ENCODE data around the gene PITPNC1. TPM values are rescaled to one million over a fixed set of nuclear protein-coding genes. Genes with fewer than 3 reads are reported as not detected.

Gene PITPNC1
- polyA plus RNA-seq, 12 donors = 8.8 to 23.8 (median 13.2) TPM; not detected in 1

DNA sequence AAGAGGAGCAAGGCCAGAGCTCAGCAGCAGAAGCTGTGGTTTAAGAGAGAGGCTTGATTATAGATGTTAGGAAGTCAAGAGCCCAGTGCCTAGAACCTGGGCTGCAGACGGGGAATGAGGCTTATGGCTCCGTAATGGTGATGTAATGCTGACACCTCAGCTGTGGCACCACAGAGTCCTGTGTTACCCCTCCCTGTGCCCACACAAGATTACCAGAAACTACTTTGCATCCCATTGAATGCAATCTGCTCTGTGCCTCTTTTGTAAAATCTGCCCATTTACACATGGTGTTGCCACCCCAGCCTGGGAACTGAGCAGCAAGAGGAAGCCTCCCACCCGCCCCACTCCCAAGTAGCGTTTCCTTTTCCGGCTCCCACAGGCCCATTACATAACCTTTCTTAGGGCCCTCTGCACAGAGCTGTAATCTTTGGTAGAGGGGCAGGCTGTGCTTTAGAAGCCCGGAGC lies 57.0 kb downstream of the PITPNC1 start:
- DNase-seq = no peak

DNA sequence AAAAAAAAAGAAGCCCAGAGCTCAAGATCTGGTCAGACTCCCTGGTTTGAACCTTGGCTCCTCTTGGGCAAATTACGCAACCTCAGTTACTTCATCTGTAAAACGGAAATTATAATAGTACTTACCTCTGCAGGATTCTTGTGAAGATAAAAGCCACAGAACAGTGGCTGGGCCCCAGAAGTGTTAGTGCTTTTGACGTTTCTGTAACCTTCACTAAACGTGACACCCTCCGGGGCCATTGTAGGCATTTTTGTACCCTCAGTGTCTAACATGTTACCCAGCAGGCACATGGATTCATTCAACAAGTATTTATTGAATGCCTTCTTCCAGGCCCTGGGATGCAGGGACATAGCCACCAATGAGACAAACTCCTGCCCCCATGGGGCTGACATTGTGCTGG lies 58.0 kb downstream of the PITPNC1 start:
- DNase-seq = no peak

DNA sequence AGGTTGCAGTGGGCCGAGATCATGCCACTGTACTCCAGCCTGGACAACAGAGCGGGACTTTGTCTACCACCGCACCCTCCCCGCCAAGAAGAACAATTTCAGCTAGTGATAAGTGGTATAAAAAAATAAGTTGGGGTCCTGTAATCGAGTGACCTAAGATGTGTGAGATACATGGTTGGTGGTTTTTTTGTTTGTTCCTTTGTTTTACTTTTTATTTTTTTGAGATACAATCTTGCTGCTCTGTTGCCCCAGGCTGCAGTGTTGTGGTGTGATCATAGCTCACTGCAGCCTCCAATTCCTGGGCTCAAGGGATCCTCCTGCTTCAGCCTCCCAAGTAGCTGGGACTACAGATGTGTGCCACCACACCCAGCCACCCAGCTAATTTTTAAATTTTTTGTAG lies 58.7 kb downstream of the PITPNC1 start:
- no peak for DNase-seq

DNA sequence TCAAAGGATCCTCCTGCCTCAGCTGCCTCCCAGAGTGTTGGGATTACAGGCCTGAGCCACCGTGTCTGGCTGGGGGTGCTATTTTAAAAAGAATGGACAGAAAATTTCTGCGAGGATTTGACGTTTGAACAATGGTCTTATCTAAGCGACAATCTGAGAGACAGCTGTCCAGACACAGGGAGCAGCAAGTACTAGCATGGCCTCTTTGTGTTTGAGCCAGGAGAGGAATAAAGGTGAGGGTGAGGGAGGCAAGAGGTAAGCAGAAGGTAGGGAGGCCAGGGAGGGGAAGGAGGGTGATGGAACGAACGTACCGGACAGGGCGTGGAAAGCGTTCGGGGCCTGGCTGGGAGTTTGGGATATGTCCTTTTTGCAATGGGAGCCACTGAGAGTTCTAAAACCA lies 59.2 kb downstream of the PITPNC1 start:
- DNase-seq = no peak

DNA sequence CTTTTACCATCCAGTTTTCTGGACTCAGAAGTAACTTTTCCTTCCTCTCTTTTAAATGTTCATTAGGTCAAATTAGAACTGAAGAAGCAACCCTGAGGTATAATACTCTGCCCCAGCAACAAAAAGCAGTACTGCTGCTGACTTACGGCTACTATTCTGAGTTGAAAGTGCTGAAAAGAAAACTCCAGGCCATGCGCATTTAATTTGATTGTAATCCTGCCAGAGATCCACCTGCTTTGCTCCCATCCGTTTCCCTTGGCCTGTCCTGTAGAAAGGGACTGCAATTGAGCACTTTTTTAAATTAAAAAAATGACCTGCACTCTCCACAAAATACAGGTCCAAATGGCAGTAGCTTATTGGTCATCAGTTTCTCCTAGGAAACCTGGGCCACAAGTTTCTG lies 61.6 kb downstream of the PITPNC1 start:
- DNase-seq = no peak

DNA sequence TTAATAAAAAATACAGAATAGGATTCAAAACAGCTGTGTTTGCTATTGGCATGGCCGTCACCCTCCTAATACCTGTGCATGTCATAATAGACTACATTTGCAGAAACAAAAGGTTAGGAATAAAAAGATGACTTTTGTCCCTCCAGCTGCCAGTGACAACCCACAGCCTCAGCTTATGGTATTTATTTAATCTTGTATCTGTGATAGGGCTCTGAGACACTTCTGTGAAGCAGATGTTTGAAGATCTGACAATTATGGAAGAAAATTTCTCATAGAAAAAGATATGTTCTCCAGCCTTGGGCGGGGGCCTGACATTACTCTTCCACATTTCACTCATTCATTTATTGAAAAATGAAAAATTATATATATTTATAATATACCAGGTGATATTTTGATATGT lies 62.2 kb downstream of the PITPNC1 start:
- DNase-seq = no peak

DNA sequence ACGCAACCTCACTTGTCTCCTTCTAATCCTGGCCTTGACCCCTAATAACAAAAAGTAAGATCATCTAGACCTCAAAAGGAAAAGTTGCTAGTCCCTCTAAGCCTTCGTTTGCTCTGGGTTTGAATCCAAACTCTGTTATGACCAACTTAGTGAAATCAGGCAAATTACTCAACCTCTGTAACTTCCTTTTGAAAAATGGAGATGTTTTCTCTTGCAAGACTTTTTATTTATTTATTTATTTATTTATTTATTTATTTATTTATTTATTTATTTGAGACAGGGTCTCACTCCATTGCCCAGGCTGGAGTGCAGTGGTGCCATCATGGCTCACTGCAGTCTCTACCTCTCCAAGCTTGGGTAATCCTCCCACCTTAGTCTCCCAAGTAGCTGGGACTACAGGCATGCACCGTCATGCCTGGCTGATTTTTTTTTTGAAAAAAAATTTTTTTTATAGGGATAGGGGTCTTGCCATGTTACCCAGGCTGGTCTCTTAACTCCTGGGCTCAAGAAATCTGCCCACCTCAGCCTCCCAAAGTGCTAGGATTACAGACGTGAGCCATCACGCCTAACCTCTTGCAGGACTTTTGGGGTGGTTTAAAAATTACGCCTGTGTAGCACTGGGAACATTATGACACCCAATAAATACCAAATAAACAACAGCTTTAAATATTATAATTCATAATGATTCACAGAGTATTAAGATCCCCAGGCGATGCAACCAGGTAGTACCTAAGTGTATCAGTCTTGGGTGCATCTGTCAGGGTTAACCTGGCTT lies 63.4 kb downstream of the PITPNC1 start:
- DNase-seq = no peak

DNA sequence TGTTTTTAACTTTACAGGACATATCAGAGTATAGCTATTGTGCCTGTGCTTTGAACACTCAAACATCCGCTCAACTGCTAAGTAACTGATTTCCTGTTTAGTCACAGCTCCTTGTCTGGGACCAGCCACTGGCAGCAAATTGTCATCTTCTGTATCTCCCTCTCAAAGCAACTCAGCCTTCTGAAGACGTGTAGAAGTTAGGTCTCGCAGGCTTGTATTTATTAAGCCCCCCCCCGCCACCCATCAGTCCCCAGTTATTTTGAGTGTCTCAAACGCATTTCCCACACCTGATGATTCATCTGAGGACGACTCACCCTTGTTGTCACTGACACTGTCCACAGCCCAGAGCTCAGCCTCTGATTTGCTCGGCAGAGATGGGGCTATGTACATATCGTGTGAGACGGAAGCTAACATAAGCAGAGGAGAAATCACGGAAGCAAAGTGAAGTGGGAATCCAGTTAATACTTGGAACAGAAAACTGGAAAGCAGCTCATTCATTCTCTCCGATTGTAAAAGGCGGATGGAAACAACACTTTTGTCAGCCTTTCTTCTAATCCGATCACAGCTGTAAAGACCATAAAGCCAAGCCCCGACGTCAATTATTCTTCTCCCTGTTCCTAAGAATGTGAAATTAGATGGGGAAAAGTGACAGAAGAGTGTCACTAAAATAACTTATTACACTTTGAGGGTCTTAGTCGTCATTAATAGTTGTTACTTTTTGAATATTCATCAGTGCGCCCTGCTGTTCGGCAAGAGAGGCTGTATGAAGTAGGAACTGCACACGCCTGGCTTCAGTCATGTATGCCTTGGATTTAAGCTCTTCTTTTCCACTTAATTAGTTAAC lies 64.2 kb downstream of the PITPNC1 start:
- DNase-seq = no peak

DNA sequence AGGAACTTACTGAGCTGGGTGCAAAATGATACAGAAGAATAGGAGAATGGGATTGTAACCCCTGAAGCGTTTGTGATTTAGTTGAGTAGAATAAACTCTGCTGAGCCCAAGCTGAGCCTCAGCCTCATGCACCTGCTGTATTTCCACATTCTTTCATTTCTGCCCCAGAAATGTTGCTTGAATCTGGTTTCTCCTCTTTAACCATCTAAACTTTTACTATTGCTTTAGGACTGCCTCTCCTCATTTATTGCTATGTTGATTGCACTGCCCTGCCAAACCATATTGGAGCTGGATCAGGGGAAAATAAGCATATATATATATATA lies 64.8 kb downstream of the PITPNC1 start:
- no peak for DNase-seq

DNA sequence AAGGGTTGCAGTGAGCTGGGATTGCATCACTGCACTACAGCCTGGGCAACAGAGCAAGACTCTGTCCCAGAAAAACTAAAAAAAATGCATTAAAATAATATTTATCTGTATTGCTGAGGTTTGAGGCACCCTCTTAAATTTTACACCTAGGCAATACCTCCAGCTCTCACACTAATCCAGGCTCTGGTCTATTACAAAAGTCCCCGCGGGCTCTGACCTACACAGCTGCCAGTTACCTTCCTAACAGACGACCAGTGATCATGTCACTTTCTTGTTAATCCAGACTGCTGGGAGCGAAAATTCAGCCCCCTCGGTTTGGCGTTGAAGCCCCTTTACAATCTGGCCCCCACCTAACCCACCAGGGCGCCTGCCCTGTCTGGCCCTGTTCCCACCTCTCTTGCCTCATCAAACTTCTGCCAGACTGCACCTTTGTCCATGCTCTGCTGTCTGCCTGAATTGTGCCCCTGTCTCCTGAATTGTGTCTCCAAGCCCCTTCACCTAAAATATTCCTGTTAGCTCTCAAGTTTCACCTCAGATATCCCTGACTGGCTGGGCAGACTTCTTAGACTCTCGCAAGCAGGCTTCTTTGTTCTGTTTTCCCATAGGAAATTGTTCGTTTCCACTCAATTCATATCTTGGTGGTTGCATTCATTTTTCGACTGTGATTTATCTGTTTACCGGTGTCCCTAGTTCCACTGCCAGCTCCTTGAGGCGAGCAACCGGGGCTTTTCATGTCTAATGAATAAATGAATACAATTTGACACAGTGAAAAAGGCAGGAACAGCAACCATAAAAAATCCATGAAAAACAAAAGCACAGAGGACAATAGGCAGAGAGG lies 65.9 kb downstream of the PITPNC1 start:
- DNase-seq = no peak

DNA sequence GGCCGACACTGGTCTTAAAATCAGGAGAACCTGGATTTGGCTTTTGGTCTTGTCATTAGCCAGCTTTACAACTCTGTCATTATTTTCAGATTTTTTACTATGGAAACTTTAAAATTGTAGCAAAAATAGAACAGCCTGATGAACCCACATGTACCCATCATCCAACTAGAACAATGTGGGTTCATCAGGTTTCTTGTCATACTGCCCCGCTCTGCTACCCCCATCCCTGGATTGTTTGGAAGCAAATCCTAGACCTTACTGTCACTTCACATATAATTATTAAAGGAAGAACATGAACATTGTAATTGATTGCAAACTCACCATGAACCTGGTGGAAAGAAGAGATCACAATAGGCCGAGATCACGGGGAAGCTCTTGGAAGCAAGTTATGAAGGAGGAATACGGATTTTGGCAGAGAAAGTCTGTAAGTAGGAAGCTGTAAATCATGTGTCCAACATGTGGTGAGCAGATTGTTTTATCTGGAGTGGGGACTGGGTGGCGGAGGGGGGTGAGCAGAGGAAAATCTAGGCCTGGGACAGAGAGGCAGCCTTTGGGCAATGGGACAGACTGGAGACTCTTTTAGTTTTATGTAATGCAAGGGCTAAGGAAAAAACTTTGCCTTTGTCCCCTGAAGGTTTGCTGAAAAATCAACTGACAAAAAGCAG lies 67.0 kb downstream of the PITPNC1 start:
- DNase-seq = peak; percentile 38

DNA sequence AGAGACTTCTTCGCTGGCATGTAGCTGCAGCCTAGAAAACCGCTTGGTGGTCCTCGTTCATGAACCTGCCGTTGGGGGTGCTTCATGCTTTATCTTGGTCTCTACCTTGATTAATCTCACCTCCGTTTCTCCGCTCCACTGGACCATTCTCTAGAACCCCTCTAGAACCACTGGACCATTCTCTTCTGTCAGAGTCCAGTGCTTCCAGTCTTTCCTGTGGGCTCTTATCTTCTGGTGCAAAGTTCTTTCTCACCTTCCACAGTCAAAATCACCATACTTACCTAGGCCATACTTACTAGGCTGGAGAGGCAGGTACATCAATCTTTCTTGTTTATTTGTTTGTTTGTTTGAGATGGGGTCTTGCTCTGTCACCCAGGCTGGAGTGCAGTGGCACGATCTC lies 71.4 kb downstream of the PITPNC1 start:
- DNase-seq = no peak

DNA sequence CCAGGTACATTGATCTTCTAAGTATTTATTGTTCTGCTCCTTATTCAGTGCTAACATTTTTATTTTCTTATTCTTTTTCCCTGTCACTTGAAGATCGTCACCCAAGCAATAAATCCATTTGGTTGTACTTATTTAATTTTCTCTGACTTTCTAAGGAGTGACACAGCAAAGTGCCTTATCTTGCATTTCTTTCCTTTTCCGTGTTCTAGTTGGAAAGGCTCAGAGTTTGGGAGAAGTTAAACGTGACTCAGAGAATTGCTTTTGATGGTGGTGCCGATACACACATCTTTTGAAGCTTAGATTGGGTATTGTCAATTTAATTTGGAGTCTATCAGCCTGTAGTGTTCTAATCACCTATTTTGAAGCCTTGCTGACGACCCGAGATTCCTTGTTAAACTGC lies 72.0 kb downstream of the PITPNC1 start:
- DNase-seq = no peak

DNA sequence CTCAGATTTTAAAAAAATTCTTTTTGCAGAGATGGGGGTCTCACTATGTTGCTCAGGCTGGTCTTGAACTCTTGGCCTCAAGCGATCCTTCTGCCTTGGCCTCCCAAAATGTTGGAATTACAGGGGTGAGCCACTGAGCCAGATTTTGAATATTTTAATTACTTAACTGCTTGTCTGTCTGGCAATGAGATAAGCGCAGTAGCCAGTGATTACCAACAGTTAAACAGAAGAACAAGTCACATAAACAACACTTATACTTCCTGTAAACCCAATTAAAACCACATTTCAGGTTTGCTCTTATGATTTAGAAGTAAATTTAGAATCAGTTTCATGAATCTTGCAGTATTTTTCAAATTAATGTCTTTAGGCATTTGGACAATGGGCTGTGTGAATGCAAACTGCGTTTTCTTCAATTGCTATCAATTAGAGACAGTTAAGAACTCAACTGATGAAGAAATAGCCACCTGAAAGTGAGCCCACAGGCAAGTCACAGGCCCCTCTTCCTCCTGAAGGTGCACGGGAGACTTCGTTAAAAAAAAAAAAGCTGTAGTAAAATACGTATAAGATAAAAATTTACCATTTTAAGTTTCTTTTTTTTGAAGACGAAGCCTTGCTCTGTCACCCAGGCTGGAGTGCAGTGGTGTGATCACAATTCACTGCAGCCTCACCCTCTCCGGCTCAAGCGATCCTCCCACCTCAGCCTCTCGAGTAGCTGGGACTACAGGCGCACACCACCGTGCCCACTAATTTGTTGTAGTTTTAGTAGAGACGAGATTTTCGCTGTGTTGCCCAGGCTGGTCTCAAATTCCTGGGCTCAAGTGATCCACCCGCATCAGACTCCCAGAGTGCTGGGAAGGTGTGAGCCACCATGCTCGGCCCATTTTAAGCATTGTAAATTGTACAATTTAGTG lies 73.0 kb downstream of the PITPNC1 start:
- DNase-seq = no peak

DNA sequence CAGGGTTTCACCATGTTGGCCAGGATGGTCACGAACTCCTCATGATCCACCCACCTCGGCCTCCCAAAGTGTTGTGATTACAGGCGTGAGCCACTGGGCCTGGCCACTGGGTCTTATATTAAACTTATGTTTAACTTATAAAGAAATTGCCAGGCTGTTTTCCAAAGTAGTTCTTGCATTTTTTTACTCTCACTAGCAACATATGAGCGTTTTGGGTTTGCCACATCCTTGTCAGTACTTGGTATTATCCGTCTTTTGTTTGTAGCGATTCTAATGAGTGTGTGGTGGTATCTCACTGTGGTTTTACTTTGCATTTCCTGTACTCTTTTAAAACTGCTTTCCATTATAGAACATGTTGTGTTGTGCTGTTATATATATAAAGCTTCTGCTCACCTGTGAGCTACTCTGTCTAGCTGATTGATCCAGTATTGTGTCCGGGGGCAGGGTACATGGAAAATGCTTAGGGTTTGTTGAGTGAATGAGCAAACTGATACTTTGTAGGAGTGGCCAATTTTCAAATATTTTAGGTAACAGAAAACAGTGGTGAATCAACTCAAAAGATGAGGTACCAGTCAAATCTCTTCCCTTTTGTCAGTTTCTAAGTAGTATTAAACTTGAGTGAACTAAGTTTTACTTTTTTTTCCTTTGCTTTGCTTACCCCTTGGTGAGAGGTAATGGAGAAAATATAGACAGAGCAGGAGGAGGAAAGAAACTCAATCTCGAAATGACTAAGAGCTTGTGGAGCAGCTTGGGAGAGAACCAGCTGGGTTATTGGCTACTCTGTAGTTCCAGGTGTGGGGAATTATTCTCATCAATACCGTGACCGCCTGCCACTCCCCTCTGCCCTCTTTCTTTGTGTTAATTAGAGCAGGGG lies 75.8 kb downstream of the PITPNC1 start:
- DNase-seq = no peak

DNA sequence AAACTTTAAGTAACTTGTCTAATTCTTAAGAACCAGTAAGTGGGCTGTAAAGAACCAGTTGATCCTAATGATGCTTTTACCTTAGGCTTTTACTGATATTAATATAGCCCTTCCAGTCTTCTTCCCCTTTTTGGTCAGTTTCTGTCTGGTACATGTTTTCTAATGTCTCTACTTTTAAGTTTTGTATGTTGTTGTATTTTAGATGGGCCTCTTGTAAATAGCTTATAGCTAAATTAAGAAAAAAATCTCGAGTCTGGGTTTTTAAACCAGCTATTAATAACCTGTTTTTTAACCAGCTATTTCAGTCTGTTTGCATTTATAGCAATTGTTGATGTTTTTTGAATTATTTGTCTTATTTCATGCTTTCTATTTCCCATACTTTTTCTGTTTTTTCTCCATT lies 79.0 kb downstream of the PITPNC1 start:
- no peak for DNase-seq

DNA sequence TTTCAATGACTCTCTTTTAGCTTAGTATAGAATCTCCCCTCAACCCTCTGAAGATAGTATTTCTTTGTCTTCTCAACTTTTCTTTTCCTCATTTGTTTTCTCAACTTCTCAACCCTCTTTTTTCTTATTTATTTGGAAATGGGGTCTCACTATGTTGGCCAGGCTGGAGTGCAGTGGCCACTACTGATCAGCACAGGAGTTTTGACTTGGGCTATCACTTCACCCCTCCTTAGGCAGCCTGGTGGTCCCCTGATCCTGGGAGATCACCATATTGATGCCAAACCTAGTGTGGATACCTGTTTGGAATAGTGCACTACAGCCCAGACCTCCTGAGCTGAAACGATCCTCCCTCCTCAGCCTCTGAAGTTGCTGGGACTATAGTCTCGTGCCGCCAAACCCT lies 79.8 kb downstream of the PITPNC1 start:
- no peak for DNase-seq

DNA sequence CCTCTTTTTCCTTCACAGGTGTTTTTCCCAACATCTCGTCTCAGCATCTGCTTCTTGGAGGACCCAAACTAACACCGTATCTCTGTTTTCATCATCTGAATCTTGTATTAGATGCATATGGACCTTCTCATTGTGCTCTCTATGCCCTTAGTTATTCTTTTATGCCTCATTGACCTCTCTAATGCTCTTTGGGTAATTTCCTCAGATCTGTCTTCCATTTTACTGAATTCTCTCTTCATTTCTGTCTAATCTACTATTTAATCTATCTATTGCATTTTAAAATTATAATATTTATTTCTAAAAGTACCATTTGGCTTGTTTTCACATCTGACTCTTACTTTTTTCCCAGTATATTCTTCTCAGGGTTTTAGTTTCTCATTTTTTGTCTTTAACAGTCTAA lies 81.1 kb downstream of the PITPNC1 start:
- DNase-seq = no peak

DNA sequence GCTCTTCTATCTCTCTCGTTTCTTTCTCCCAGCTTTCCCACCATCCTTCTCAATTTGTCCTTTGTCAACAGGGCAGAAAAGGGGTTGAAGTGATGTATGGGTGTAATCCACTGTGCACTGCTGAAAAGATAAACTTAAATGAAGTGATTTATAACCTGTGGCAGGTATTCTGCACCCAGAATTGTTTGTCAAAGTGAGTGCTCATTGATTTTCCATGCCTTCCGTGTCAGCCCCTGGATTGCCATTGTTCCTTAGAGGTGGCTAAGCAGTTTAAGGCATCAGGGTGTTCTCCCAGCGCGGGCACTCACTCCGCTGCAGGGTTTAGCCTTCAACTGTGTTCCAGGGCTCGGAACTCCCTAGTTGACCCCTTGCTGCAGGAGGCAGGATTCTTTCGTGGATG lies 82.9 kb downstream of the PITPNC1 start:
- no peak for DNase-seq
